ENCODE data around the gene IRF7. TPM values are rescaled to one million over a fixed set of nuclear protein-coding genes. Genes with fewer than 3 reads are reported as not detected.

Gene IRF7
- total RNA-seq, result 8.0 and 15.8 TPM in 2 replicates

GRCh38 chr11:615504-616319 lies at the start of gene IRF7:
Gene IRF7, minus strand, starts transcription at chr11:615950. Its CDS starts 586 bp downstream, at chr11:615364.

DNA sequence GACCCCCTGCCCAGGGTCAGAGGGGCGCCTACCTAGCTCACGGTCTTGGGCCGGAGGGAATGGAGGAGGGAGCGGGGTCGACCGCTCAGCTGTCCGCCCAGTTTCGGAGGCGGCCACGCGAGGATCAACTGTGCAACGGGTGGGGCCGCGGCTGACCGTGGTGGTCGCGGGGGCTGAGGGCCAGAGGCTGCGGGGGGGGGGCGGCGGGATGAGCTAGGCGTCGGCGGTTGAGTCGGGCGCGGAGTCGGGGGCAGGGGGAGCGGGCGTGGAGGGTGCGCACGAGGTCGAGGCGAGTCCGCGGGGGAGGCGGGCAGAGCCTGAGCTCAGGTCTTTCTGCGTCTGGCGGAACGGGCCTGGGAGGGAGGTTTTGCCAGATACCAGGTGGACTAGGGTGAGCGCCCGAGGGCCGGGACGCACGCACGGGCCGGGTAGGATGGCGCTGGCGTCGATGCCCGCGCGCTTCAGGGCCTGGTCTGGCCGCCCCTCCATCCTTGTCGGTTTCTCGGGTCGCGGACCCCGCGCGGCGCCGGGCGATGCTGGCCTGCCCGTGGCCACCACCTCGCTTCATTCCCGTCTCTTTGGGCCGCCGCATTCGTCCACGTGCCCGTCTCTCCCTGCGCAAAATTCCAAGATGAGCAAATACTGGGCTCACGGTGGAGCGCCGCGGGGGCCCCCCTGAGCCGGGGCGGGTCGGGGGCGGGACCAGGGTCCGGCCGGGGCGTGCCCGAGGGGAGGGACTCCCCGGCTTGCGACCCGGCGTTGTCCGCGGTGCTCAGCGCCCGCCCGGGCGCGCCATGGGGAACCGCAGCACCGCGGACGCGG lies 21.0 kb upstream of the IRF7 start, which contains the start of gene DRD4:
Gene DRD4, plus strand, starts transcription at position 759 of the 822 bp plus-strand sequence. Its CDS starts 36 bp downstream, at position 795.

GRCh38 chr11:626475-627307 lies 10.9 kb upstream of the IRF7 start, which contains the start of gene SCT:
Gene SCT, minus strand, starts transcription at chr11:627181. Its CDS starts 38 bp downstream, at chr11:627143.

GRCh38 chr11:624705-625635 lies 9.2 kb upstream of the IRF7 start, which contains the start of gene CDHR5:
Gene CDHR5, minus strand, starts transcription at chr11:624955. Its CDS starts 53 bp downstream, at chr11:624902.

DNA sequence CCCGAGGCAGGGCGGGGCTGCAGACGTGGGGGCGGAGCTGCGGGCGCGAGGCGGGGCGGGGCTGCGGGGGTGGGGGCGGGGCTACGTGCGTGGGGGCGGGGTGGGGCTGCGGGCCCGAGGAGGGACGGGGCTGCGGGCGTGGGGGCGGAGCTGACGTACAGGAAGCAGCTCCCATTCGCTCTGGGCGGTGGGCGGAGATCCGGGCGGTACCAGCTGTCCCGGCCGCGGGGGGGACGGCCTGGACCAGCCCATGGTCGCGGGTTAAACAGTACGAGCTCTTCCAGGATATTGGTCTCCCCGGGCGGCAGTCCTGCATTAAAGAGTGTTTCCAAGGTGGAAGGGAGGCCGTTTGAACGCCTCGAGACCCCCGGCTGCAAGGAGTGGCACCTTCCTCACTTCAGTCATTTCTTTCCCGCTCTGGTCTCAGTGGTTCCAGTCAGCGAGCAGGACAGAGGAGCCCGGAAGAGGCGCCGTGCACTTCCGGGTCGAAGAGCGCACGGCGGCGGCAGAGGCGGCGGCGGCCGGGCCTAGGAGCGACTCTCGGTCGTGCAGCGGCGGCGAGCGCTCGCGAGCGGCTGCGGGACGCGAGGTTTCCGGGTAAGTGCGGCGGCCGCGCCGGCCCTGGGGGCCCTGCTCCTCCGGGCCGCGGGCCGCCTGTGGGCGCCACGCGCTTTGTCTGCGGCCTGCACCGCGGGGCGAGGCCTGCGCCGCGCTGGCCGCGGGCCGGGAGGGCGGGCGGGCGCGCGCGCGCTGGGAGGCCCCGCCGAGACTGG lies 39.6 kb downstream of the IRF7 start, which contains the start of gene PHRF1:
Gene PHRF1, plus strand, starts transcription at position 475 of the 773 bp plus-strand sequence. CDS start 5,043 bp downstream, outside the sequence.

Other genes with a start within 250 kb of the IRF7 start
- 11.0 and 21.8 TPM in 2 replicates for gene B4GALNT4, start 246.5 kb downstream of the IRF7 start, total RNA-seq
- 292 and 373 TPM in 2 replicates for gene PKP3, start 221.7 kb downstream of the IRF7 start, total RNA-seq
- gene SIGIRR, start 201.0 kb downstream of the IRF7 start, total RNA-seq, result 5.9 and 7.8 TPM in 2 replicates
- gene ANO9, start 173.9 kb downstream of the IRF7 start, total RNA-seq, result 9.5 and 19.5 TPM in 2 replicates
- 38.2 and 52.8 TPM in 2 replicates for gene PTDSS2, start 165.7 kb downstream of the IRF7 start, total RNA-seq
- 322 and 445 TPM in 2 replicates for gene RNH1, start 108.7 kb downstream of the IRF7 start, total RNA-seq
- 116 and 135 TPM in 2 replicates for gene HRAS, start 80.4 kb downstream of the IRF7 start, total RNA-seq
- under 0.01 and 0.34 TPM in 2 replicates for gene LRRC56, start 78.4 kb downstream of the IRF7 start, total RNA-seq
- 0.23 and 3.0 TPM in 2 replicates for gene LMNTD2, start 55.2 kb downstream of the IRF7 start, total RNA-seq
- gene RASSF7, start 55.0 kb downstream of the IRF7 start, total RNA-seq, result 47.2 and 60.8 TPM in 2 replicates
- gene PHRF1, start 39.5 kb downstream of the IRF7 start, total RNA-seq, result 13.8 and 21.4 TPM in 2 replicates
- not detected in 2 replicates for gene CDHR5, start 9.0 kb upstream of the IRF7 start, total RNA-seq
- gene SCT, start 11.2 kb upstream of the IRF7 start, total RNA-seq, result not detected in 2 replicates
- not detected in 2 replicates for gene DRD4, start 21.3 kb upstream of the IRF7 start, total RNA-seq
- gene DEAF1, start 79.3 kb upstream of the IRF7 start, total RNA-seq, result 16.0 and 25.5 TPM in 2 replicates
- gene TMEM80, start 79.9 kb upstream of the IRF7 start, total RNA-seq, result 23.7 and 40.1 TPM in 2 replicates
- 92.0 and 124 TPM in 2 replicates for gene EPS8L2, start 90.3 kb upstream of the IRF7 start, total RNA-seq
- gene TALDO1, start 131.5 kb upstream of the IRF7 start, total RNA-seq, result 212 and 214 TPM in 2 replicates
- gene GATD1, start 161.5 kb upstream of the IRF7 start, total RNA-seq, result 23.1 and 25.0 TPM in 2 replicates
- not detected in 2 replicates for gene CEND1, start 174.1 kb upstream of the IRF7 start, total RNA-seq
- gene SLC25A22, start 182.3 kb upstream of the IRF7 start, total RNA-seq, result 19.0 and 21.6 TPM in 2 replicates
- gene PIDD1, start 189.3 kb upstream of the IRF7 start, total RNA-seq, result 10.0 and 16.2 TPM in 2 replicates
- gene RPLP2, start 194.0 kb upstream of the IRF7 start, total RNA-seq, result 674 and 1,062 TPM in 2 replicates
- gene PNPLA2, start 203.0 kb upstream of the IRF7 start, total RNA-seq, result 7.1 and 11.9 TPM in 2 replicates
- 0.68 and 1.0 TPM in 2 replicates for gene CRACR2B, start 212.0 kb upstream of the IRF7 start, total RNA-seq
- gene CD151, start 217.0 kb upstream of the IRF7 start, total RNA-seq, result 490 and 530 TPM in 2 replicates
- gene POLR2L, start 226.6 kb upstream of the IRF7 start, total RNA-seq, result 124 and 148 TPM in 2 replicates
- gene TSPAN4, start 226.9 kb upstream of the IRF7 start, total RNA-seq, result 173 and 207 TPM in 2 replicates

Data from hair follicular keratinocyte (primary cell).